GM10266 (cell line): ENCODE results near the gene ITPR2.

Experiments
- DNase-seq: peaks from one replicate; pipeline ENCODE4 v3.0.0; 2012; ENCODE audit errors: extremely low spot score
- TF ChIP-seq, protein P1 (sequence below): IDR thresholded peaks from 2 replicates; pipeline ENCODE4 v1.5.1; 2012; ENCODE audit warnings: mild to moderate bottlenecking, low read depth; ENCODE audit not compliant: control insufficient read depth, insufficient read depth; ENCODE audit errors: missing control alignments

Gene ITPR2

DNA sequence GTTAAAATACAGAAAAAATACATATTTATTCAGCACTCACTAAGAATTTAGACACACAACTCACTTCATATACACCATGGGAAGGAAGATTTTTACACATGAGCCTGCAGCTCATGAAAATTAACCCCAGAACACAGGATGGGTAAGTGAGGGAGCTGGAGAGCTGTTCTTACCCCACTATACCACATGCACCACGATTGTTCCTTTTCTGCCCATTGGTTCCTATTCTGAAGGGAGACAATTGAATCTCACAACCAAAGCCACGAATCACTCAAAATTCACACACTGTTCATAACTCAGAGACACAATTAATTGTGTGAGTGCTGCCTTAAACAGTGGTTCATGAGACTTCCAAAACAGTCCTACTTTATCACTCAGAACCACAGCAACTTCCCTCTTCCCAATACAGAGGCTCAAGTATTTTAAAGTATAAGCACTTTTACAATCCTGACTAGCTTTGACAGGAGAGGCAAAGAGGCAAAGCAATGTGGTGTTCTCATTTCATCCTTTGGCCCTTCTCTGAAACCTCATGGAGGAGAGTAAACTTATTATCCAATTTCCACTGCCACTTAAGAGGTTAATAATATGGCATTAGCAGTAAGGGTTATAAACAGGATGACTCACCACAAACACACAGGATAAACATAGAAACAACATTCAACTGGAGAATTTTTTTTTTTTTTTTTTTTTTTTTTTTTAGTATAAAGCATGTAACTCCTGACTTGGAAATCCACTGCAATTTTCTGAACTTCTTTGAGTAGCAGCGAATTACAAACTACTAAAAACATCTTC, 59.5 kb downstream of the ITPR2 start:
- no peak for DNase-seq
- TF ChIP-seq, protein P1, sequence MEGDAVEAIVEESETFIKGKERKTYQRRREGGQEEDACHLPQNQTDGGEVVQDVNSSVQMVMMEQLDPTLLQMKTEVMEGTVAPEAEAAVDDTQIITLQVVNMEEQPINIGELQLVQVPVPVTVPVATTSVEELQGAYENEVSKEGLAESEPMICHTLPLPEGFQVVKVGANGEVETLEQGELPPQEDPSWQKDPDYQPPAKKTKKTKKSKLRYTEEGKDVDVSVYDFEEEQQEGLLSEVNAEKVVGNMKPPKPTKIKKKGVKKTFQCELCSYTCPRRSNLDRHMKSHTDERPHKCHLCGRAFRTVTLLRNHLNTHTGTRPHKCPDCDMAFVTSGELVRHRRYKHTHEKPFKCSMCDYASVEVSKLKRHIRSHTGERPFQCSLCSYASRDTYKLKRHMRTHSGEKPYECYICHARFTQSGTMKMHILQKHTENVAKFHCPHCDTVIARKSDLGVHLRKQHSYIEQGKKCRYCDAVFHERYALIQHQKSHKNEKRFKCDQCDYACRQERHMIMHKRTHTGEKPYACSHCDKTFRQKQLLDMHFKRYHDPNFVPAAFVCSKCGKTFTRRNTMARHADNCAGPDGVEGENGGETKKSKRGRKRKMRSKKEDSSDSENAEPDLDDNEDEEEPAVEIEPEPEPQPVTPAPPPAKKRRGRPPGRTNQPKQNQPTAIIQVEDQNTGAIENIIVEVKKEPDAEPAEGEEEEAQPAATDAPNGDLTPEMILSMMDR, result no peak

- TF ChIP-seq, protein P1, result no peak
- no peak for DNase-seq
Measured at GRCh38 chr12:26771861-26772260, 61.1 kb downstream of the ITPR2 start.

- no peak for DNase-seq
- TF ChIP-seq, protein P1, result no peak
Measured at GRCh38 chr12:26770239-26771070, 62.5 kb downstream of the ITPR2 start.

DNA sequence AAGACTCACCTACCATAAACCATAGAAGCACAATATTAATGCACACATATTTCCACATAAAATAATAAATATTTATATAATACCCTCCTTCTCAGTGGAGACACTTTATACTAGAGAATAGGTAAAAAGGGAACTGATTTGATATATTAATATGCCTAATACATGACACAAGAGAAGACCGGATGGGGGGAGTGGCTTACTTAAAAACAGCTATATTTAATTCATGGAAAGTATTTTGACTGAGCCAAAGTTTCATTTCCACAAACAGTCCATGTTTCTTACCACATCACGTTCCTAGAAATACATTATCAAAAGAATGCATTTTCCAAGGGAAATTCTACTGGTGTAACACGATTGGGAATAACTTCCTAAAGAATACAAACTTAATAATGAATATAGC, 63.4 kb downstream of the ITPR2 start:
- DNase-seq, result no peak
- TF ChIP-seq, protein P1, result no peak

DNA sequence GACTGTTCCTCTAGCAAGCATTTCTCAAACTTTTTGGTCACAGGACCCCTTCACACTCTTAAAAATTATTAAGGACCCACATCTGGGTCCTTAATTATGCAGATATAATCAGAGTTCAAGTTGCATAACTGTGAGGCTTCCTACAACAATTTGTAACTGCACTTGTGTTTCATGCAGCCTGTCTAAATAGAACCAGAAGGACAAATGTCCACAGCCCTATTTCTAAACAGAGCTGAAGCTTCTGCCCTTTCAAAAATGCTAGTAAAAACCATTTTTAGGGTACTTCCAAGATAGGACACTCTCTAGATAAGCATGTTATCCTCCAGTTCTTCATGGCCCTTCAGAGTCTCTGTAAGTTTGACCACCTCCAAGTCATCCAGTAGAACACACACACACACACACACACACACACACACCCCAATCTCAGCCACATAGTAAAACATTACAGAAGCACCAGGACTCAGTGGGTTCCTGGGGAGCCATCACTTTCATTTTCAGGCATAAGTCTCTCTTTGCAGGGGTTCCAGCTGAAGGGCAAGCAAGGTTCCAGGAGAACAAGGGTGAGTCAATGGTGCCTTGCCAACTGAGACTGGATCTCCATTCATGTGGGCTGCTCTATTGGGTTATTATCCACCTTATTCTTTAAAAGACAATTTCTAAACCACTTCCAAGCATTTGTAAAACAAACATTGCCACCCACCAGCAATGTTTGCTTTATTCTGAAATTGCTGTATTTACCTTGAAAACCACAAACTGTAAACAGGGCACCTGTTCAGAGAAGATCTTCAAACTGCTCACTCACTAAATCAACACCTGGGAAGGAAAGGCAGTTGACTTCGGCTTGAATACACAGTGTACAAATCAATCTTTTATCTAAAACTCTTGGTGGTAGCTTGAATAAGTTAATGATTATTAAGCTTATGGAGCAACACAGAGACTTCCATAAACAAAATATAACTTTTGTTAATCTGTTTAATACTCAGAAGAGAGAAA, 64.1 kb downstream of the ITPR2 start:
- TF ChIP-seq, protein P1, result no peak
- no peak for DNase-seq

GRCh38 chr12:26767865-26768264, 65.1 kb downstream of the ITPR2 start:
- DNase-seq, result no peak
- TF ChIP-seq, protein P1, result no peak
